GM19025 (cell line): ENCODE measurements around the gene FAM184B.
A peak's percentile ranks its signal among the peaks of the same experiment; 100 is the strongest.

Experiments used
- ATAC-seq: cut with Tn5 transposase; IDR thresholded peaks from one replicate; pipeline ENCODE4 v1.9.1; 2021; ENCODE audit warnings: mild to moderate bottlenecking, low read depth, moderate library complexity; ENCODE audit not compliant: unreplicated experiment

The FAM184B gene

DNA sequence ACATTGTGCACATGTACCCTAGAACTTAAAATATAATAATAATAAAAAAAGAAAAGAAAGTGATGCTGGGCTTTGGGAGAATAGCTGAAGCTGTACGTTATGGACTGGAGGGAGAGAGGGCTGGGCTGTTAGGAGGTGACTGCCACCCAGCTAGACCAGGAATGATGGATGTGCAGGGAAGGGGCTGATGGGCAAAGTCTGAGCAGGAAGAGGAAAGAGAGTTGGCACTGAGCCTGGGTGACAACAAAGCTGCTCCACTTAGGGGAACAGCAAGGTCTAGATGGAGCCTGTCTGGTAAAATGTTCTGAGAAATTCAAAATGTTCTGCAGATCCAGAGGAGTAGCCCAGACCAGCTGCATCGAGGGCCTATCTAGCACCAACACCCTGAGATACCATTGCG, 134.7 kb downstream of the FAM184B start:
- no peak for ATAC-seq

DNA sequence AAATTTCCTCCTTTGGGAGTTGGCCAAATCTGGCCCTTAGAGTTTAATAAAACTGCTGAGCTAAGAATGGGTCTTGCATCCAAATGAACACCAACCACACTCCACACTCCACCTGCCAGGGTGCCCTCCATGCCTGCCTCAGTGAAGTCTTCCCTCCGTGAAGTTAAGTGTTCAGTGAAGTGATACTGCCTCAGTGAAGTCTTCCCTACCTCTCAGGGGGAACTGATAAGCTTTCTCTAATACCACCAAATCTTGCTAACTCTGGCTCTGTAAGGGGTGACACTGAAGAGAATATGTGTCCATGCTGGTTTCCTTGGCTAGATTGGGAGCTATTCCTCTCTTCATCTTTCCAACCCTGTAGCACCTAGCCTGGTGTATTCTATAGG, 139.0 kb downstream of the FAM184B start:
- ATAC-seq, result no peak

DNA sequence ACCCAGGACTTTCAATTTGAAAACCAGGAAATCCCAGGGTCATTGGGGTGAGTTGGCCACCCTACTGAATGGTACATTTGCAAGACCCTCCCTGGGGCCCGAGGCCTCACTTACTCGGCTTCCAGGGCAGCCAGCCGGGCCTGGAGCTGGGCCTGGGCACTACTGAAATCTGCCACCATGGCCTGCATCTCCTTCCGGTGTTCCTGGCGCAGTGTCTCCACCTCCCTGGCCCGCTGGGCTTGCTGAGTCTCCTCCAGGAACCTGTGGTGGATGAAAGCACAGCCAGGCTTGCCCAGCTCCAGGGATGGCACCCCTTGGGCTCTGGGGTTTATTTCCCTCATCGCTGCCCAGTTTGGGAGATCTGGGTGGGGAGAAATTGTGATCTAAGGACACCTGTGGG, 142.3 kb downstream of the FAM184B start:
- ATAC-seq, result no peak

DNA sequence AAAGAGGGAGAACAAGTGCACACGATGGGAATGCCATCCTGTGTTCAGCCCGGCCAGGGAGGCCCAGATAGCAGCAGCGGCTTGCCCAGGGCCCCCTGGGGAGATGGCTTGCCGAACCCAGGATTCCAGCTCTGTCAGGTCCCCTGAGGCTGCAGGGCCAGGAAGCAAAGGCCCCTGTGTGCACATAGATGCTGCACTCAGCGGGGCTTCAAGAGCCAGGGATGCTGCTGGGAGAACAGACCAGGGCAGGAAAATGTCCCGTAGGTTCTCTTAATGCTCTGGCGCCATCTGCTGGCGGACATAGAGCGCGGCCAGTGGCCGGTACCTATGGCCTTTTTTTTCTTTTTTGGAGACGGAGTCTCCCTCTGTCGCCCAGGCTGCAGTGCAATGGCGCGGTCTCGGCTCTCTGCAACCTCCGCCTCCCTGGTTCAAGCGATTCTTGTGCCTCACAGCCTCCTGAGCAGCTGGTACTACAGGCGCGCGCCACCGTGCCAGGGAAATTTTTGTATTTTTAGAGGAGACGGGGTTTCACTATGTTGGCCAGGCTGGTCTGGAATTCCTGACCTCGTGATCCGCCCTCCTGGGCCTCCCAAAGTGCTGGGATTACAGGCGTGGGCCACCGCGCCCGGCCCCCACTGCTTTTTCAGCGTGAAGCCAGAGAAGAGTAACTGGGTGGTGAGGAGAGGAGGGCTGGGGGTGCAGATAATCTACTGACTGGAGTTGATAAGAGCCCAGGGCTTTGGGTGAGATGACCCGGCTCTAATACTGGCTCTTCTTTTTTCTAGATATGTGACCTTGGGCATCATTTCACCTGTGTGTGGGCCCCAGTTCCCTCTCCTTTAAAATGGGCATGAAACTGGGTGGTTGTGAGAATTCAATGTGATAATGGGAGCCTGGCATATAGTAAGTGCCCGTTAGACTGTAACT, 144.5 kb downstream of the FAM184B start:
- ATAC-seq, result no peak

DNA sequence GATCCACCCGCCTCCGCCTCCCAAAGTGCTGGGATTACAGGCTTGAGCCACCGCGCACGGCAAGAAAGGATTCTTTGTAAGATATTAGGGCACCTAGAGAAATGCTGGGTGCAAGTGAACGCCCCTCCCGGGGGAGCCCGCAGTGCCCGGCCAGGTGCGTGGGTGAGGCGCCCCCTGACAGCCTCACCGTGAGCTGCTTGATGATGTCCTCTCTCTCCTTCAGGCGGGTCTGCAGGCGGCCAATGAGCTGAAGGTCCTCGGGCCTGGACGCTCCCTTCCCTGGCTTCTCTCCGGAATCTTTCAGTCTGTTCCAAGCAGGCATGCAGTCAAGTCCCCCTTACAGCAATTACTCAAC, 145.1 kb downstream of the FAM184B start:
- no peak for ATAC-seq

DNA sequence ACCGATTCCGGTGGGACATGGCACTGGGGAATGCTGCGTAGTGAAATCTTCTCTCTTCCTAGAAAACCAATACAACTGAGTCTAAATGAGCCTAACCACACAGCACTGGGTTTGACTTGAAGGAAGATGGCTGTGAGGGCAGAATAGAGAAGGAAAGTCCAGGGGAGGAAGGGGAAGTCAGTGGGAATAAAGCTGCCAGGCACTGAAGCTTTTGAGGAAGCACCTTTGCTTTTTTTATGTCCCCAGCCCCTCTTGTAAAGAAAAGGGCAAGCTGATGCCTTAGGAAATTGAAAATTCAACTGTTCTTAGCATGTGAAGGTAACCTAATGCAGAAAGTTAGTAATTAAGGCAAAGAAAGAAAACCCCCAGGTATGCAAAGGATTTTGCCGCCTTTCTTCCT, 146.4 kb downstream of the FAM184B start:
- no peak for ATAC-seq

DNA sequence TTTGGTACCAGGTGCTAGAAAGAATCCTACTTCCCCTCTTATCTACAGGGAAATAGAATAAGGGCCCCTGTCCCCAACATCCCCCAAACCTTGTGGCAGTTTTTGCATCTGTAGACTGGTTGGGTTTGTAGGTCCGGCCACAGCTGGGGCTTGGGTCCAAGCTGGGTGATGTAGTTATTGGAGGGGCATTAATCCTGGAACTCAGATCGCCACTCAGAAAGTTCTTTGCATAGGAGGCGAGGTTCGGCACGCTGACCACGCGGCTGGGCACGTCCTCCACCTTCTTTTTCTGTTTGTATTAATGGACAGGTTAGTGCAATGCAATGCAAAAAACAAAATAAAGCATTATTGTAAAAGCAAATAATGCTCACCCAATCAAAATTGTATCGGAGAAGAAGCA, 147.8 kb downstream of the FAM184B start:
- no peak for ATAC-seq

DNA sequence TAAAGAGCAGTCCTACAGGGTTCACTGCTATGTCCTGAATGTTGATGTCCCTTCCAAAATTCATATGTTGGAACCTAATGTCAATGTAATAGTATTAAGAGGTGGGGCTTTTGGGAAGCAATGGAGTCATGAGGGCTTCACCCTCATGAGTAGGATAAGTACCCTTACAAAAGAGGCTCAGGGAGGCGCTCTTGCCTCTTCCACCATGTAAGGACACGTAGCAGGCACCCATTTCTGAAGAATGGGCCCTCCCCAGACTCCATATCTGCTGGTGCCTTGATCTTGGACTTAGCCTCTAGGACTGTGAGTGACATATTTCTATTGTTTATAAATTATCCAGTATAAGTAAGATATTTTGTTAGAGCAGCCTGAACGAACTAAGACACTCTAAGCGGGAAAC, 151.2 kb downstream of the FAM184B start:
- ATAC-seq, result no peak

DNA sequence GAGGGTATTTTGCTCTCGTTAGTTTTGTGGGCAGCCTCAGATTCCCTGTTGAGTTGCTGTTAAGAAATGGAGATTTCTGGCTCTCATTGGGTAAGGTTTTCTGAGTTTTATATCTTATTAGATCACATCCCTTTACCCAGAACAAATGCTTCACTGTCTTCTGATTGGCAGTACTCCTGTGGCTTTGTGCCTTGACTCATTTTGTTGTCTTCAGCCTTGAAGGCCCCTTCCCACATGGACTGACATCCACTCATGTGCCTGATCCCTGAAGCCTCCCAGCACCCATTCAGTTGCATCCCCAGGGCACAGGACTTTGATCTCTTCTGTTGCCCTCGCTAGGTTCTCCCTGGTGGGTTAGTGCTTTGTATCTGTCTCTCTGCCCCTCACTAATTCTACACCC, 156.6 kb downstream of the FAM184B start:
- ATAC-seq, result no peak

DNA sequence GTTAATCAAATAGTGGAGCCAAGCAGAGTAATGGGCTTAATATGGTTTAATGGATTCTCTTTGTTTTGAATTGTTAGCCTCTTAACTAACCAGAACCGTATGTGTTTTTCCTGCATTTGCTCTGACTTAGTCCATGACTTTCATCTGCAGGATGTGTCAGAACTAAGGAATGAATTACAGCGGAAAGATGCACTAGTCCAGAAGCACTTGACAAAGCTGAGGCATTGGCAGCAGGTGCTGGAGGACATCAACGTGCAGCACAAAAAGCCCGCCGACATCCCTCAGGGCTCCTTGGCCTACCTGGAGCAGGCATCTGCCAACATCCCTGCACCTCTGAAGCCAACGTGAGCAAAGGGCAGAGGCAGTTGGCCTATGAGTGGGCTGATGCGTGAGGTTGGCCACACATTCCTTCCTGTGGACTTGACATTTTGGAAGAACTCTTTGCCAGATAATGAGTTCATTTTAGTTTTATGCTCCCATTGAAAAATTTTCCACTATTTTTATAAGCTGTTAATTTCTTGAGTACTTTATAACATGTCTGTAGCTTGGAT, 157.9 kb downstream of the FAM184B start:
- ATAC-seq, result no peak

DNA sequence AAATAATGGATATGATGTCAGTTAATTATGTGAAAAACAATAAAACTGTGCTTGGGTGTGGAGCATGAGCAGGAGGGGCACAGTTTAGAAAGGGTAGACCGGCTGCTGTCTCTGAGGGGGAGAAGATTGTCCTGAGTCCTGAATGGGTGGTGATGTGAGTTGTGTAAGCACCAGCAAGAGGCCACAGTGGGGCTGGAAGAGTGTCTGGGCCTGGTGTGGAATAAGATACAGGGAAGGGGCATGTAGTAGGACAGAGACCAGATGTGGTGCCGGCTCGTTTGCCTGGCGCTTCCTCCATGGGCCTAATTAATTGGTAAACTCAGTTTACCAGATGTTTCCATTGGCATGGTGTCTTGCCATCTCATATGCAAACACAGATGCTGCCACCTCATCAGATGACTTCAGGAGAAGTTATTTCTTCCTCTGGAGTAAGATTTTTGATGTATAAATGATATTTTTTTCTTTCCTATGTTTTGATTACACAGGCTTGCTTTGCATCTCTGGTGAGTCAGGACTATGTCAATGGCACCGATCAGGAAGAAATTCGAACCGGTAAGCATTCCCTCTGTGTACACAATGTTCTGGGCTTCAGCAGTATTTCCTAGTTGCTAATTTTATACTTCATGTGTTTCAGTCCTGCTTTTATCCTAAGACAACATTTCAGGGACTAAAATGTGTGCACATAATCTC, 161.9 kb downstream of the FAM184B start:
- ATAC-seq, result no peak

DNA sequence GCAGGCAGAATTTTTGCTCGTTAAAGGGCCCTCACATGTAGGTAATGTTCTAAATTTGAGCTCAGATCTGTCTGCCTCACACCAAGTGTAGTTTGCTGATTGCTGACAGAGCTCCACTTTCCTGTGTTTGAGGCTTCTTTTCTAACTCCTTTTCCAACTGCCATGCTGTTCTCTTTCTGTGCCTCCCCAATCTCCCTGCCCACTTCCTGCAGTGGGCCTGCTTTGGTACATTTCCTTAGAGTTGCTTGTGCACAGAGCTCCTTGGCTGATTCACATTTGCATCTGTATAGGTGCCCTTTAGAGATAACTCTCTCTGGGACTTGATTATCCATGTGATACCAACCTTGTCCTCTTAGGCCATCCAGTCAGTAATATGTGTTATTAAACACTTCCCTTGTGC, 162.5 kb downstream of the FAM184B start:
- ATAC-seq, result no peak

DNA sequence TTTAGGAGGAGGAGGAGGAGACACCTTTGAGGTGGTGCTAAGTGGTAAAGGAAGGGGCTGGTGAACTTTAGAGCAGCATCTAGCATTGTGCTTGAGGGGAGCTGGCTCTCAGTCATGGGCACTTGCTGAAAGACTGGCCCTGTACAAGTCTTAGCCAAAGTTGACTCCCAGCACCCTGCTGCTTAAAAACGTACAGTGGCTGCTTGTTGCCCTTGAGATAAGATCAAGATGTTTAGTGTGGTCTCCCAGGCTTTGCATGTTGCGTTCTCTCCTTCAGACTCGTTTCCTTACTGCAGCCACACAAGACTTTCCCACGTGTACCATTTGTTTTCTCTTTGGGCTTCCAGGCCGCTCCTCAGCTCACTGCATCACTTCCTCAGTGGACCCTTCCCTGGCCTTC, 165.1 kb downstream of the FAM184B start:
- no peak for ATAC-seq

DNA sequence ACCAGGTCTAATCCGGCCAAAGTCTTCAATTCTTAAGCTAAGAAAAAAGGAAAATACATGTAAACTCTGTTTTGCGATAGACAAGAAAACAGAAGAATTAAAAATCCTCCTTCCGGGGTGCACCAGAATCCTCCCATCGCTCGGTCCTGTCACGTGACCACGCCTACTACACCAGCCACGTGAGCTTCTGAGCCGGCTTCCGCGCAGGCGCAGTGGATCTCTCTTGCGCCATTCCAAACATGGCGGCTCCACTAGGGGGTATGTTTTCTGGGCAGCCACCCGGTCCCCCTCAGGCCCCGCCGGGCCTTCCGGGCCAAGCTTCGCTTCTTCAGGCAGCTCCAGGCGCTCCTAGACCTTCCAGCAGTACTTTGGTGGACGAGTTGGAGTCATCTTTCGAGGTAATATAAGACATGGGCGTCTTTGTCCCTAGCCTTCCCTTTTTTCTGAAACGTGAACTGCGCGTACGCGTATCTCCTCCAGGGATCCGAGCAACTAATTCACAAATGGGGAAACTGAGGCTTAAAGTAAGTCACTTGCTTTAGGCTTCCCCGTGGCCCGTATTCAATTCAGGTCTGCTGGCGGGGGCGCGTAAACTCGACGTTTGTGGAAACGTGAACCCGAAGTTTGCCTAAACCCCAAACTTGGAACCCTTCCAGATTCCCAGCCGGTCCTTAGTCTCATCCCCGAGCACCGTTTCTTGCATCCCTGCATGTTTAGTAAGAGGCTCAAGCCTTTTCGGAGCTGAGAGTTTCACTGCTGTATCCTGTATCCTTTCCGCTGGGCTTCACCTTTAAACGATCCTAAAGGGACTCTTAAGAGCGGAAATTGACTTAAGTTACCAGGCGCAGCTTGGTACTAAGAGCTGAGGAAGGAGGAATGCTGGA, 166.8 kb downstream of the FAM184B start, which contains the start of gene MED28:
Gene MED28, plus strand, starts transcription at position 226 of the 884 bp plus-strand sequence. Its CDS starts 14 bp downstream, at position 240.
- peak; percentile 97 for ATAC-seq

DNA sequence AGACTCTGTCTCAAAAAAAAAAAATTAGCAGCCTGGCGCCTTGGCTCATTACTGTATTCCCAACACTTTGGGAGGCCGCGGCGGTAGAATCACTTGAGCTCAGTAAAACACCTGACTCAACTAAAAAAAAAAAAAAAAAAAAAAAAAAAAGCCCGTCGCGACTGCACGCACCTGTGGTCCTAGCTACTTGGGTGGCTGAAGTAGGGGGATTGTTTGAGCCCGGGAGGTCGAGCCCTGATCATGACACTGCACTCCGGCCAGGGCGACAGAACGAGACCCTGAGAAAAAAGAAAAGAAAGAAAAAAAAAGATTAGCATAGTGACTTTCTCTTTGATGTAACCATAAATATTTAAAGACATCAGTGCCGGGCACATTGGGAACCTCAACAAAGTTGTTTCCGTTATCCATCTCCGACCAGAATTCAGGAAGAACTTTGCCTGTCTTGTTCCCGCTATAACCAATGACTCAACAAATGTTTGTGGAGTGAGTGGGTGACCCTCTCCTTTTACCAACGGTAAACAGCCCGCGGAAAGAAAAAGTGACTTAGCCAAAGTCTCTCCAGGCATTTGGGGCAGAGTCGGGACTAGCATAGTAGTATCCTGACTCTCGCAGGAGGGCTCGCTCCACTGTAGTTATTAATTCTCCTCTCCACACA, 167.5 kb downstream of the FAM184B start:
- ATAC-seq, result peak; percentile 40

DNA sequence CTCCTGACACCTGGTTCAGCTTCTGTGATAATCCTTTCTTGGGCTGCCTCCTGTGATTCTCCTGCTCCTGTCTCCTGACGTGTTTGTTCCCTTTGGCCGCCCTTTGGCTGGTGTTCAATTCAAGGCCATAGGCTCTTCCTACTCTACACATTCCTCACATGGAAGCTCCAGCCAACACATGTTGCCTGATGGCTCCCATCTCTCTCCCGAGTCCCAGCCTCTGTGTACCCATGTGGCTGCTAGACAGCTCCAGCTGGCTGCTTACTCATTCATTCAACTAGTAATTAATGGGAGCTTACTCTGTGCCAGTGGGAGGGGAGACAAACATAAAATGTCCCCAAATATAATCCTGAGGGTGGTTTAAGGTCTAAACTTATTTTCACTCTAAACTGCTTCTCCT, 176.2 kb downstream of the FAM184B start:
- ATAC-seq, result no peak

DNA sequence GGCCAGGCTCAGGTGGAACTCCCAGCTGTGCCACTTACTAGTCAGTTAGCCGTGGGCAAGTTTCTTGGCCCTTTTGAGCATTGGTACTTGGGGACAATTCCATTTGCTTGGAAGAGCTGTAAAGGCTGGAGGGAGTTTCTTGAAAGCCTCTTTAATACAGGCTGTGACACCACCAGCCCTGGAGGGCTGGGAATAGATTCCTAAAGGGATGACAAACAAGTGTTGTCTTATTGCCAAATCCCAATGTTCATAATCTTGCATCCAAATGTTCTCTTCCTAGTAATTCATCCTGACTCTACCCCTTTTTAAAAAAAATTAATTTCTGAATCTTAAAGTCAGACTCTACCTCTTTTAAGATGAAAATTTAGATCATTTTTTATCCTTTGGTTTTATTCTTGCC, 181.6 kb downstream of the FAM184B start:
- no peak for ATAC-seq

DNA sequence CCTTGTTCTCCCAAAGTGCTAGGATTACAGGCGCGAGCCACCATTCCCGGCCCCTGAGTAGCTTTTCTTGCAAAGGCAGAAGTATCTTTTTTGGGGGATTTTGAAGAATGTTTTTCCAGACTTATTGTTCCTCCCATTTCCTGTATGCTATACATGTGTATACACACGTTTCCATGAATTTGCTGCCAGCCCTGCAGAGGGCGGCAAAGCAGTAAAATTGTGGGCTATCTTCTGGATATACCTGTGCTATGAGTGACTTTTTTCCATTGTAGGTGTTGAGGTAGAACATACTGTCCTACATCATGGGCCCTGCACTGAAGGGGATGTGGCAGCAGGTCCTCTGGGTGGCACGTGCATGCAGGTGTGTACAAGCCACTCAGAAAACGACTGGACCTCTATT, 183.9 kb downstream of the FAM184B start:
- ATAC-seq, result no peak

DNA sequence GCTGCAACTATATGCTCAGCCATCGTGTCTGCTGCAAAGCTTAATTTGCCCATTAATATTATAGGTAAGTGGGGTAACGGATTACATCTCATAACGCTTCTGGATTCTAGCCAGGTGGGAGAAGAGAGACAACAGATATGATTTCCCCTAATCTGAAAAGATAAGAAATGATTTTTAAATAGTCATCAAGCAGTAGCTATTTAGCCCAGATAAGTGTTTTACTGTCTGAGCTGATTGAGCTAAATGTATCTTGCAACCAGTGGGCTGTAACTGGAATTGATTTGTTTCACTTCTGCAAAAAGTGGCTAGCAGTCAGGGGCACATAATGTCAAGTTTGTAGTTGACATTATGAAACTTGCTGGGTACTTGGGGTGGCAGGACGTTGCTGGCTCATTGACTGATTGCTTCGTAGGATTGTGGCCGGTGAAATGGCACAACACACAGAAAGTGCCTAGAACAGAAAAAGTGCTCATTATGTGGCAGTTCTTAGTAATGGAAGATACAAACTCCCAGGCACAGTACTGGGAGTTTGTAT, 185.9 kb downstream of the FAM184B start:
- peak; percentile 69 for ATAC-seq

DNA sequence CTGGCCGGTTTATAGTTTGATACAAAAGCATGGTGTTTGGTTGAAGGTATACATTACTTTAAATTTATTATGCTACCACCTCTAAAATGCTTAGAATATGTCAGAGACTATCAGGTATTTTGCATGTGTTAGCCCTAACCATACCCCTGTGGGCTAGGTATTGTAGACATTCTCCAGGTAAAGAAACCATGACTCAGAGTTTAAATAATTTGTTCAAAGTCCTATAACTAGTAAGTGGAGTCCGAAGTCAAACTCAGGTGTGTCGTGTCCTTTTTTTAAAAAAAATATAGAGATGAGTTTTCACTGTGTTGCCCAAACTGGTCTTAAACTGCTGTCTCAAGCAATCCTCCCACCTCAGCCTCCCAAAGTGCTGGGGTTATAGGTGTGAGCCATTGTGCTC, 192.1 kb downstream of the FAM184B start:
- no peak for ATAC-seq
